GM21576 (cell line): Measurements from ENCODE around the gene CAMKMT.

ENCODE experiments used
- ATAC-seq: cut with Tn5 transposase; IDR thresholded peaks from one replicate; pipeline ENCODE4 v1.9.1; 2021; ENCODE audit warnings: mild to moderate bottlenecking, moderate library complexity; ENCODE audit not compliant: unreplicated experiment

CAMKMT gene

GRCh38 chr2:44723921-44724320 is 362.2 kb downstream of the CAMKMT start:
- no peak for ATAC-seq

- ATAC-seq = no peak
Observed at GRCh38 chr2:44730593-44730992, 368.8 kb downstream of the CAMKMT start.

- ATAC-seq = peak; percentile 97
Observed at GRCh38 chr2:44731505-44731904, 369.8 kb downstream of the CAMKMT start.

- ATAC-seq = no peak
Observed at GRCh38 chr2:44736270-44736942, 374.7 kb downstream of the CAMKMT start.

- no peak for ATAC-seq
Observed at GRCh38 chr2:44740678-44741077, 378.9 kb downstream of the CAMKMT start.

- no peak for ATAC-seq
Observed at GRCh38 chr2:44741507-44741906, 379.8 kb downstream of the CAMKMT start.

- ATAC-seq = no peak
Observed at GRCh38 chr2:44742057-44742456, 380.3 kb downstream of the CAMKMT start.

- no peak for ATAC-seq
Observed at GRCh38 chr2:44743473-44743872, 381.7 kb downstream of the CAMKMT start.

- ATAC-seq = no peak
Observed at GRCh38 chr2:44744961-44745892, 383.5 kb downstream of the CAMKMT start.

GRCh38 chr2:44745922-44746766 is 384.4 kb downstream of the CAMKMT start:
- no peak for ATAC-seq

- ATAC-seq = no peak
Observed at GRCh38 chr2:44746856-44747615, 385.3 kb downstream of the CAMKMT start.

GRCh38 chr2:44747794-44748193 is 386.0 kb downstream of the CAMKMT start:
- no peak for ATAC-seq

GRCh38 chr2:44751754-44752479 is 390.2 kb downstream of the CAMKMT start:
- ATAC-seq = no peak

GRCh38 chr2:44752761-44753160 is 391.0 kb downstream of the CAMKMT start:
- no peak for ATAC-seq

GRCh38 chr2:44753552-44754285 is 392.0 kb downstream of the CAMKMT start:
- no peak for ATAC-seq

GRCh38 chr2:44758591-44758990 is 396.8 kb downstream of the CAMKMT start:
- no peak for ATAC-seq

GRCh38 chr2:44759823-44760222 is 398.1 kb downstream of the CAMKMT start:
- ATAC-seq = no peak

GRCh38 chr2:44763275-44763782 is 401.6 kb downstream of the CAMKMT start:
- ATAC-seq = no peak

GRCh38 chr2:44766220-44766619 is 404.5 kb downstream of the CAMKMT start:
- ATAC-seq = no peak
